Loucy (cell line): ENCODE measurements around the gene KSR1.
"Not testable (repeated sequence)": the region's sequence is repeated elsewhere in the genome, so short reads cannot be mapped to it uniquely, and the experiment has no call there.

ENCODE experiments used
- H2AFZ ChIP-seq: fragments of 200-600 bp; sonication (generic); 2 replicates; pipeline ENCODE4 v1.6.0; 2016; ENCODE audit warnings: antibody characterized with exemption, mild to moderate bottlenecking, low read length, moderate library complexity
- H3F3A ChIP-seq: fragments of 200-600 bp; 2 replicates; pipeline ENCODE4 v1.6.0; 2016; ENCODE audit warnings: antibody characterized with exemption, low read depth, mild to moderate bottlenecking
- H3K27me3 ChIP-seq: fragments of 200-600 bp; sonication (generic); 2 replicates; pipeline ENCODE4 v1.6.1; 2014; ENCODE audit warnings: low read length, mild to moderate bottlenecking; ENCODE audit not compliant: insufficient read depth, poor library complexity, severe bottlenecking
- H3K36me3 ChIP-seq: fragments of 200-600 bp; sonication (generic); 2 replicates; pipeline ENCODE4 v1.6.1; 2016; ENCODE audit warnings: low read length; ENCODE audit not compliant: insufficient read depth
- H3K4me1 ChIP-seq: fragments of 200-600 bp; sonication (generic); 2 replicates; pipeline ENCODE4 v1.5.1; 2014; ENCODE audit warnings: low read length, mild to moderate bottlenecking; ENCODE audit not compliant: insufficient read depth, poor library complexity, severe bottlenecking
- H3K4me2 ChIP-seq: fragments of 200-600 bp; sonication (generic); 2 replicates; pipeline ENCODE4 v1.6.0; 2014; ENCODE audit warnings: antibody characterized with exemption, low read length, low read depth, mild to moderate bottlenecking; ENCODE audit not compliant: poor library complexity, severe bottlenecking
- H3K4me3 ChIP-seq: fragments of 200-600 bp; sonication (generic); 2 replicates; pipeline ENCODE4 v1.5.1; 2014; ENCODE audit warnings: low read length, mild to moderate bottlenecking, mixed read lengths; ENCODE audit not compliant: poor library complexity, severe bottlenecking
- H3K79me2 ChIP-seq: fragments of 200-600 bp; sonication (generic); 2 replicates; pipeline ENCODE4 v1.6.1; 2014; ENCODE audit warnings: low read length; ENCODE audit not compliant: insufficient read depth
- H3K9ac ChIP-seq: fragments of 200-600 bp; sonication (generic); 2 replicates; pipeline ENCODE4 v1.6.0; 2014; ENCODE audit warnings: mild to moderate bottlenecking, low read depth, low read length, moderate library complexity; ENCODE audit not compliant: poor library complexity, severe bottlenecking
- H3K9me2 ChIP-seq: fragments of 200-600 bp; sonication (generic); replicated peaks from 2 replicates; pipeline ENCODE4 v1.6.1; 2016; ENCODE audit warnings: low read depth, low read length, mixed read lengths
- H3K9me3 ChIP-seq: fragments of 200-600 bp; sonication (generic); 2 replicates; pipeline ENCODE4 v1.6.1; 2014; ENCODE audit warnings: mild to moderate bottlenecking, antibody characterized with exemption, low read length, low read depth; ENCODE audit not compliant: insufficient read depth
- H4K20me1 ChIP-seq: fragments of 200-600 bp; sonication (generic); 2 replicates; pipeline ENCODE4 v1.6.0; 2014; ENCODE audit warnings: antibody characterized with exemption, low read length, mild to moderate bottlenecking; ENCODE audit not compliant: insufficient read depth, poor library complexity, severe bottlenecking
- CTCF ChIP-seq: fragments of 200-600 bp; sonication (generic); conservative IDR thresholded peaks from 2 replicates; pipeline ENCODE4 v1.5.1; 2014; ENCODE audit warnings: mild to moderate bottlenecking, antibody characterized with exemption, low read length
- EZH2phosphoT487 ChIP-seq: fragments of 200-600 bp; IDR thresholded peaks from 2 replicates; pipeline ENCODE4 v1.6.1; 2018; ENCODE audit warnings: antibody characterized with exemption, mild to moderate bottlenecking, moderate library complexity, borderline replicate concordance

The KSR1 gene

GRCh38 chr17:27634026-27634335, 177.7 kb downstream of the KSR1 start:
- Histone ChIP-seq H3K9me3 (no peaks in the 10 kb centered on the region), H3K4me3 (no peak overlapping the region), H4K20me1 (peaks cover 4% of the 10 kb centered on the region), H3K4me2 (no peak overlapping the region), H3K9ac (no peak overlapping the region), H3F3A (no peaks in the 10 kb centered on the region), H3K9me2 (no peaks in the 10 kb centered on the region), H2AFZ (no peak overlapping the region), H3K79me2 (peaks cover 37% of the 10 kb centered on the region), H3K36me3 (no peaks in the 10 kb centered on the region), H3K27me3 (no peaks in the 10 kb centered on the region), H3K4me1 (peaks cover 36% of the 10 kb centered on the region)
- no peak for TF ChIP-seq CTCF
- TF ChIP-seq EZH2phosphoT487 = no peak

GRCh38 chr17:27634776-27635175, 178.5 kb downstream of the KSR1 start:
- Histone ChIP-seq H3K36me3 (no peaks in the 10 kb centered on the region), H3K9ac (no peak overlapping the region), H3K27me3 (no peaks in the 10 kb centered on the region), H3K9me2 (no peaks in the 10 kb centered on the region), H3K4me1 (peaks cover 29% of the 10 kb centered on the region), H3K79me2 (peaks cover 37% of the 10 kb centered on the region), H4K20me1 (peaks cover 4% of the 10 kb centered on the region), H2AFZ (no peak overlapping the region), H3K4me3 (no peak overlapping the region), H3K9me3 (no peaks in the 10 kb centered on the region), H3K4me2 (no peak overlapping the region), H3F3A (no peaks in the 10 kb centered on the region)
- TF ChIP-seq CTCF = no peak

GRCh38 chr17:27635275-27635823, 179.1 kb downstream of the KSR1 start:
- Histone ChIP-seq H3K9me3 (no peaks in the 10 kb centered on the region), H3K79me2 (peaks cover 37% of the 10 kb centered on the region), H3K36me3 (no peaks in the 10 kb centered on the region; the same call in 1 of the 2 replicates), H3K9ac (no peak overlapping the region), H3K4me1 (peaks cover 23% of the 10 kb centered on the region), H2AFZ (no peak overlapping the region), H3K27me3 (no peaks in the 10 kb centered on the region), H3K9me2 (no peaks in the 10 kb centered on the region), H4K20me1 (peaks cover 4% of the 10 kb centered on the region), H3F3A (no peaks in the 10 kb centered on the region), H3K4me2 (no peak overlapping the region), H3K4me3 (no peak overlapping the region)
- TF ChIP-seq CTCF = no peak
- no peak for TF ChIP-seq EZH2phosphoT487

- H3K9ac ChIP-seq = not testable (repeated sequence)
Measured at GRCh38 chr17:27636005-27636520, 179.8 kb downstream of the KSR1 start.

GRCh38 chr17:27637818-27638217, 181.6 kb downstream of the KSR1 start:
- H3K27me3 ChIP-seq, H3K36me3 ChIP-seq, H3K4me3 ChIP-seq, H3F3A ChIP-seq, H3K9ac ChIP-seq, H3K4me1 ChIP-seq, H2AFZ ChIP-seq, H3K9me2 ChIP-seq, H3K9me3 ChIP-seq, H3K4me2 ChIP-seq, H4K20me1 ChIP-seq: not testable (repeated sequence)
- peaks cover 23% of the 10 kb centered on the region; the same call in 1 of the 2 replicates for H3K79me2 ChIP-seq

More at GRCh38 chr17:27636005-27636520, 179.8 kb downstream of the KSR1 start:
- not testable (repeated sequence) for H4K20me1 ChIP-seq, H3K4me2 ChIP-seq, H3K4me3 ChIP-seq, H3K9me3 ChIP-seq, H2AFZ ChIP-seq, H3F3A ChIP-seq, H3K27me3 ChIP-seq, H3K36me3 ChIP-seq, H3K9me2 ChIP-seq
- H3K79me2 ChIP-seq = peaks cover 37% of the 10 kb centered on the region
- peaks cover 19% of the 10 kb centered on the region for H3K4me1 ChIP-seq
